NCI-H524 treated with DMSO at 0.1 percent for 48 hours (cell line): ENCODE data around the gene DNAJC5.
"Not testable (repeated sequence)": the region's sequence is repeated elsewhere in the genome, so short reads cannot be mapped to it uniquely, and the experiment has no call there.

Experiments used
- DNase-seq: peaks from one replicate; lab custom pipeline; 2025; lab: John Stamatoyannopoulos, UW

The DNAJC5 gene

GRCh38 chr20:63894358-63895201, at the start of gene DNAJC5:
DNAJC5 (plus strand) TSS chr20:63895126; CDS start chr20:63928346, 33,220 bp downstream.
- no peak for DNase-seq

DNA sequence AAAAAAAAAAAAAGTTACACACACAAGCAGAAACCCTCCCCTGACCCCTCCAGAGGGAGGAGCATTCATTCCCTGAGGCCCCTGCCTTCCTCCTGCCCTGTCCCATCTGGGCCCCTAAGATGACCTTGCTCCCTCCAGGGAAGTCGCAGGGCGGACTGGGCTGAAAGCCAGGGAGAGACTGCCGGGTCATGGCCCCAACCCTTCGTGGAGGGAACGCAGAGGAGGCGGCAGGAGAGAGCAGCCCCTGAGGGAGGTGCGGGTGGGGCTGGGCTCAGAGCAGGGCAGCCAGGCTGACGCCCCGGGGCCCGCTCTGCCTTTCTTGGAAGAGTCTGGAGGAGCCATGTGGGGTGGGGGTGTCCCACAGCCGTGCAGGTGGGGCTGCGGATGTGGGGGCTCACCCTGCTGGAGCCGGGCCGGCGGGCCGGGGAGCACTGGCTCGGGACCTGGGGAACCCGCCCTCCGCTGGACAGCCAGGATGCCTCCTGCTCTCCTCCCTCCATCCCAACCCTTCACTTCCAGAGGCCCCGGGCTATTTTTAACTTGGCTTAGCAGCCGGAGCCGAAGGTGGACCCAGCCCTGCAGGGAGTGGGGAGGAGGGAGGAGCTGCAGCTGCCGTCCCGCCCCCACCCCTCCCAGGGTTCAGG, 48.7 kb upstream of the DNAJC5 start:
- no peak for DNase-seq

DNA sequence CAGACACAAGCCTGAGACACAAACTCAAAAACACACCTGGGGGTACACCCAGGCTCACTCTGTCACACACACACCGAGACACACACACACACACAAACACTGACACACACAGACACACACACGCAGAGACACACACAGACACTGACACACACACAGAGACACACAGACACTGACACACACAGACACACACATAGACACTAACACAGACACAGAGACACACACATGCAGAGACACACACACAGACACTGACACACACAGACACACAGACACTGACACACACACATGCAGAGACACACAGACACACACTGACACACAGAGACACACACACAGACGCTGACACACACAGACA, 48.1 kb upstream of the DNAJC5 start:
- DNase-seq = no peak

DNA sequence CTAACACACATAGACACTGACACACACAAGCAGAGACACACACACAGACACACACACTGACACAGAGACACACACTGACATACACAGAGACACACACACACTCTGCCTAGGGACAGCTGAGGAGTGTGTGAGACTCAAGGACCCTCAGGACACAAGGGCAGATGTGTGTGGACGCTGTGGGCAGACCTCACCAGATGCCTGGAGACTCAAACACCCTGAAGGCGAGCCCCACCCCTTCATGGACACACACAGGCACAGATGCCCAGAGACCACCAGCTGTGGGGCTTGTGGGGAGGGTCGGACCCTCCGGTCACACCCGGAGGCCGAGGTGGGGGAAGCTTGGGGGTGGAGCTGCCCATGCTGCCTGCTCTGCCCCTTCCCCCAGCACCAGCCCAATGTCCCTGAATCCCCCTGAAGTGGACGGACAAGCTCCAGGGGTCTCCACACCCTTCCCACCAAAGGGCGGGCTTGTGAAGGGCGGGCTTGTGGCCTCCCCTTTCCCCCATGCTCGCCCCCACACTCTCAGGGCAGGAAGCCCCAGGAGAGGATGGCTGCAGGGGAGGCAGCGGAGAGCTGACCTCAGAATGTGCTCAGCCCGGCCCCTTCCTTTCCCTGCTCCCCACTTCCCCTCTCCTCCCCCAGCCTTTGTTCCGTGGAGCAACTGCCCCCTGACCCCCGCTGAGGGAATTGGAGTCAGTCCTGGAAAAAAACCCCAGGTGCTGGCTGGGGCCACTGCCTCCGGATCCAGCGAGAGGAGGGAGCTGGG, 47.5 kb upstream of the DNAJC5 start:
- DNase-seq = no peak

- DNase-seq = no peak
Observed at GRCh38 chr20:63848003-63848911, 46.7 kb upstream of the DNAJC5 start.

- DNase-seq = no peak
Observed at GRCh38 chr20:63850689-63851547, 44.0 kb upstream of the DNAJC5 start.

DNA sequence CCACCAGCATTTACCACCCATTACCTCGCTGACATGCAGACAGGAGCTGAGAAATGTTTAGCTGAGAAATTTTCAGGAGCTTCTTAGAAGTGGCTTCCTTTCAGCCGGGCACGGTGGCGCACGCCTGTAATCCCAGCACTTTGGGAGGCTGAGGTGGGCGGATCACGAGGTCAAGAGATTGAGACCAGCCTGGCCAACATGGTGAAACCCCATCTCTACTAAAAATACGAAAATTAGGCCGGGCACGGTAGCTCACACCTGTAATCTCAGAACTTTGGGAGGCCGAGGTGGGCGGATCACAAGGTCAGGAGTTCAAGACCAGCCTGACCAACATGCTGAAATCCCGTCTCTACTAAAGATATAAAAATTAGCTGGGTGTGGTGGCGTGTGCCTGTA, 43.4 kb upstream of the DNAJC5 start:
- DNase-seq = not testable (repeated sequence)

DNA sequence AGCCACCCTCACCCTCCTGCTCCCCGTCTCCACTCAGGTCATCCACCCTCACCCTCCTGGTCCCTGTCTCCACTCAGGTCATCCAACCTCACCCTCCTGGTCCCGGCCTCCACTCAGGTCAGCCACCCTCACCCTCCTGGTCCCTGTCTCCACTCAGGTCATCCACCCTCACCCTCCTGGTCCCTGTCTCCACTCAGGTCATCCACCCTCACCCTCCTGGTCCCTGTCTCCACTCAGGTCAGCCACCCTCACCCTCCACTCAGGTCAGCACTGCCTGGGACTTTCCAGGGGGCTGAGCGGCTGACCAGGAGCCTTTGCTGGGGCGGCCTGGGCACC, 41.2 kb upstream of the DNAJC5 start:
- not testable (repeated sequence) for DNase-seq

- DNase-seq = no peak
Observed at GRCh38 chr20:63854069-63854765, 40.7 kb upstream of the DNAJC5 start.

DNA sequence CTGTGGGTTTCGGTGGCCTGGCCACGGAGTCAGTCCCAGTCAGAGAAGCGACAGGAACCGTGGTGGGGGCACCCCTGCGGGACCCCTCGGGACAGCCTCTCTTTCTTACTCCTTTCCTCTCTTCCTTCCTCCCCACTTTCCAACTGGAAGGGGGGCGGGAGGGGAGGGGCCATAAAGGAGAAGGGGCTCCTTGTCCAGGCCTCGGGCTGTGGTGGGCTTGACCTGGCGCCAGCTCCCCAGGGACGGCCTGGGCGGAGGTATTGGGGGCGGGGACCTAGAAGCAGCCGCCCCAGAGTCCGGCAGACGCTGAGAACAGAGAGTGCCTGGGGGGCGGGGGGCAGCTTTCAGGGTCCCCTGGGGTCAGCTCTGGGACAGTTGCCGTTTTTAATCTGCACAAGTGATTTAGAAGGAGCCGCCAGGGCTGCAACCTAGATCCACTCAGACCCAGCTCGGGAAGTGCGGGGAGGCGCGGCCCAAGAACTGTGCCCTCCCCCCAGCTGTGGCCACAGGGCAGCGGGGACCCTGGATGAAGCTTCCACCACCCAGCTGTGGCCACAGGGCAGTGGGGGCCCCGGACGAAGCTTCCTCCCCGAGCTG, 40.1 kb upstream of the DNAJC5 start:
- no peak for DNase-seq

DNA sequence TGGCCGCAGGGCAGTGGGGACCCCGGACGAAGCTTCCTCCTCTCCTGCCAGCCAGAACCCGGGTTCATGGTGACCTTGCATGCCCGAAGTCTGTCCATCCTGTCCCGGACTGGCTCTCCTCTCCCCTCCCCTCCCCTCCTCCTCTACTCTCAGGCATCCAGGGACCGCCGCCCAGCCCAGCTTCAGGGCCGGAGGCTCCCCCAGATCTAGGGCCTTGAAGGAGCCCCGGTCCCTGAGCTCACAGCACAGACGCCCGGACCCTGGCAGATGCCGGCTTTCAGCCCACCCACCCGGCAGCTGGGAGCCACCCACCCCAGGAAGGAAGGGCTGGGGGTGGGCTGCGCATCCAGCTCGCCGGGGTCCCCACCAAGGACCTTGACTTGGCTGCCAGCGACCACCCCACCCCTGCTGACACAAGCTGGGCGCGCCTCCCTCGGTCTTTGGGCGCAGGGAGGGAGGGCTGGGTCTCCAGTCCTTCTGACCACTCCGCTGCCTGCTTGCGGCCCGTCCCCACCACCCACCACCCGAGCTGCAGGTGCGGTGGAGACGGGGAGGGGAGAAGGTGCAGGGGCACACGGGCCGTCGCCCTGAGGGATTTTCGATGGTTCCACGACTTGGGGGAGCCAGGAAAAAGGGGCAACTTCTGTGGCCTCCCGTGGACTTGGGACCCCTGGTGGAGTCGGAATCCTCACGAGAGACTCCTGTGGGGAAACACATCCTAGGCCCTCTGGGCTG, 39.4 kb upstream of the DNAJC5 start:
- no peak for DNase-seq

GRCh38 chr20:63856098-63856511, 38.8 kb upstream of the DNAJC5 start:
- DNase-seq = no peak

DNA sequence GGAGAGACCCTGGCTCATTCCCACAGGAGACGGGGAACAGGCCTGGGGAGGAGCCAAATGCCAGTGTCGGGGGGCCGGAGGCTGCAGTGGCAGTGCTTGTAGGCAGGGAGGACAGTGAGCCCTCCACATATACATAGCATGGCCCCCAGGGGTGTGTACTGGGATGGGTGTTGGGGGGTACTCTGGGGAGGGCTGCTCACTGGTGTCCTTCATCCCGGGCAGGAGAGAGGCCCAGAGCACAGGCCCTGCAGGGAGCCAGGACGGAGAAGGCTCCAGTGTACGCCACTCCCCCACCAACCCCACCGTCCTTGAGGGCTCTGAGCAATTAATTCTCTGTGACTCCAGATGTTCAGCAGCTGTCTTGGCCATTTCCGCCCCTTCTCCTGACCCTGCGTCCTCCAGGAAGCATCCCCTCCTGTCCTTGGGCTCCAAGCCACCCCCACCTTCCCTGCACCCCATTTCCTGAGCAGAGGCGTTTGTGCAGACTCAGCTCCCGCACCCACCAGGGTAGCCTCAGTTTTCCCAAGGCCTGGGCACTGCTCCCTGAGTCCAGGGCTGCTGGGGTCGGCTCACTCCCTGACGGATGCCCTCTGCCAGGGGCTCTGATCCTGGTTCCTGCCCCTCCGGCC, 37.0 kb upstream of the DNAJC5 start:
- DNase-seq = no peak

GRCh38 chr20:63858393-63859165, 36.3 kb upstream of the DNAJC5 start:
- no peak for DNase-seq

DNA sequence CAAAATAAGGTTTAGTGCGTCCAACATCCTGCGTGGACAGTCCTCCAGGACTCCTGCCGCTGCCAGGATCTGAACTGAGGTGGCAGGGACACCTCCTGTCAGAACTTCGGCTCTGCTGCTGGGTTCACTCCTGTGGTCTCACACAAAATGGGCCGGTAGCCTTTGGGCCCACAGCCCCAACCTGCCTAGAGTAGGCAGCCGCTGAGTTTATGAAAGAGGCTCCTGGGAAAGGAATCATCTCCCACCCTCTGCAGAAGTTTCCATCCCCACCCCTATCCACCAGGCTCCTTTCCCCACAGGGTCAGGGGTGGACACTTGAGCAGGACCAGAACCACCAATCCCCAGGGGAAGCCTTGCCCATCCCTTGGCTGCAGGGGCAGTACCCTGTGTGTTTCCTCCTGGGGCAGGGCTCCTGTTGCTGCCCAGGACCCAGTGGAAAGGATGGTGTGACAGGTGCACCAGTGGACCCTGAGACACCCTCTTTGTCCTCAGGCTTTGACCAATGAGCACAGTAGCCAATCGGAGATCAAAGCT, 35.7 kb upstream of the DNAJC5 start:
- DNase-seq = no peak

DNA sequence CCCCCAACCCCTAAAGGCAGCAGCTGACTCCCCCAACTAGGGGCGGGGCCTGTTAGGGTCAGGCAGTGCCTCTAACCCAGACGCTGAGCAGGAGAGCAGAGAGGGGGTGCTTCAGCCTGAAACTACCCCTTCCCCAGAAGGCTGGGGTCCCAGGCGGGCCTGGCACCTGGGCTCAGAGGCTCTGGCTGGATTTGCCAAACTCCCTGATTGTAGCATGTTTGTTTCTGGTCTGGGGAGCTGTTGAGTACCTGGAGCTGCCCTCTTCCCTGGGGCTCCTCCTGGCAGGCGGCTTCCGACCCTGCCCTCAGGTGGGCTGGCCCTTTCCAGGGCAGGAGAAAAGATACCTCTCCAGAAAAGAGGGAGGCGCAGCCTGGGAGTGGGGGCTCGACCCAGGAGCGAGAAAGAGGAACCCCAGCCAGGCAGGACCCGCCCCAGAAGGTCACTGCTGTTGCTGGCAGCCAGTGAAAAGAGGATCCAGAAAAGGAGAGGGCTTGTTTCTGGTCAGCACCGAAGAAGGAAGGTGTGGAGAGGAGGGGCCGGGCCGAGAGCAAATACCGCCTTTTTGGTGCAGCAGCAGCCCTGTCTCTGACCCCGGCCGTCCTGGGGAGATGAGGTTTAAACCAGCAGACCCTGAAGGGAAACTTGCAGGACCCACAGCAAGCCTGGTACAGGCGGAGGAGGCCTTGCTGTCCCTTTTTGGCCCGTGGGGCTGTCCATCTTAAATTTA, 34.4 kb upstream of the DNAJC5 start:
- no peak for DNase-seq

DNA sequence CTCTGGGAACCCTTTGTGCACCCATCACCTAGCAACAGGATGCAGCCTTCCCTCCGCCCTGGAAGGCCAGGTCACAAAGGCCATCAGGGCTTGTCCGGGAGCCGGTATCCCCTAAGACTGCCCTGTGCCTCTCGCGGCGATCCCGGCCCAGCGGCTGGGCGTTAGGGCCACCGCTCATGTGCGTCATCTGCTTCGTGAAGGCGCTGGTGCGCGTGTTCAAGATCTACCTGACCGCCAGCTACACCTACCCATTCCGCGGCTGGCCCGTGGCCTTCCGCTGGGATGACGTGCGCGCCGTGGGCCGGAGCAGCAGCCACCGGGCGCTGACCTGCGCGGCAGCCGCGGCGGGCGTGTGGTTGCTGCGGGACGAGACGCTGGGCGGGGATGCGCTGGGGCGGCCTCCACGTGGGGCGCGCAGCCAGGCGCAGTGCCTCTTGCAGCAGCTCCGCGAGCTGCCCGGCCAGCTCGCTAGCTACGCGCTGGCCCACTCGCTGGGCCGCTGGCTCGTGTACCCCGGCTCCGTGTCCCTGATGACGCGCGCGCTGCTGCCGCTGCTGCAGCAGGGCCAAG, 33.5 kb upstream of the DNAJC5 start, which contains the start of gene ABHD16B:
TSS of gene ABHD16B (plus strand) at position 134 of the 570 bp plus-strand sequence. CDS start at position 177, 43 bp downstream.
- DNase-seq = no peak
